Neural cell (in vitro differentiated cells): ENCODE measurements around the gene CCDC191. TPM values are rescaled to one million over a fixed set of nuclear protein-coding genes. Genes with fewer than 3 reads are reported as not detected.

Experiments used
- H2AFZ ChIP-seq: fragments of 200-600, 300-800 bp; sonication (generic), shearing (Covaris generic); 2 replicates; pipeline ENCODE4 v1.6.0; 2014; ENCODE audit warnings: low read depth, mild to moderate bottlenecking, antibody characterized with exemption, low read length, moderate library complexity
- H3F3A ChIP-seq: fragments of 200-600 bp; shearing (Covaris generic); 2 replicates; pipeline ENCODE4 v1.6.1; 2016; ENCODE audit warnings: mild to moderate bottlenecking, moderate library complexity, mixed read lengths, antibody characterized with exemption, low read length; ENCODE audit not compliant: insufficient read depth, poor library complexity, severe bottlenecking
- H3K27ac ChIP-seq: fragments of 200-600, 300-800 bp; sonication (generic), shearing (Covaris generic); 2 replicates; pipeline ENCODE4 v1.5.1; 2014; ENCODE audit warnings: mild to moderate bottlenecking, low read length, moderate library complexity
- H3K27me3 ChIP-seq: fragments of 300-800, 200-600 bp; sonication (generic), shearing (Covaris generic); 2 replicates; pipeline ENCODE4 v1.6.0; 2014; ENCODE audit warnings: mild to moderate bottlenecking, low read depth, low read length, moderate library complexity; ENCODE audit not compliant: insufficient read depth
- H3K36me3 ChIP-seq: fragments of 300-800, 200-600 bp; sonication (generic), shearing (Covaris generic); 2 replicates; pipeline ENCODE4 v1.5.1; 2014; ENCODE audit warnings: mild to moderate bottlenecking, antibody characterized with exemption, low read length, moderate library complexity; ENCODE audit not compliant: insufficient read depth
- H3K4me2 ChIP-seq: fragments of 300-800, 200-600 bp; sonication (generic), shearing (Covaris generic); 2 replicates; pipeline ENCODE4 v1.6.0; 2014; ENCODE audit warnings: mild to moderate bottlenecking, low read length
- H3K4me3 ChIP-seq: fragments of 300-800, 200-600 bp; sonication (generic), shearing (Covaris generic); 2 replicates; pipeline ENCODE4 v1.5.1; 2014; ENCODE audit warnings: mild to moderate bottlenecking, low read length, moderate library complexity
- H3K79me2 ChIP-seq: fragments of 200-600 bp; shearing (Covaris generic); replicated peaks from 2 replicates; pipeline ENCODE4 v1.6.0; 2014; ENCODE audit warnings: mild to moderate bottlenecking, low read length, moderate library complexity; ENCODE audit not compliant: insufficient read depth
- H3K9ac ChIP-seq: fragments of 300-800, 200-600 bp; sonication (generic), shearing (Covaris generic); 2 replicates; pipeline ENCODE4 v1.6.1; 2016; ENCODE audit warnings: mild to moderate bottlenecking, low read length, mixed read lengths
- H3K9me2 ChIP-seq: fragments of 200-600 bp; shearing (Covaris generic); 2 replicates; pipeline ENCODE4 v1.6.1; 2016; ENCODE audit warnings: mild to moderate bottlenecking, low read length, mixed read lengths; ENCODE audit not compliant: insufficient read depth
- H3K9me3 ChIP-seq: fragments of 200-600, 300-800 bp; sonication (generic), shearing (Covaris generic); 2 replicates; pipeline ENCODE4 v1.6.1; 2016; ENCODE audit warnings: mild to moderate bottlenecking, mixed run types, low read length, moderate library complexity, mixed read lengths
- H4K20me1 ChIP-seq: fragments of 200-600 bp; shearing (Covaris generic); 2 replicates; pipeline ENCODE4 v1.6.1; 2016; ENCODE audit warnings: mild to moderate bottlenecking, mixed run types; ENCODE audit not compliant: insufficient read depth
- CTCF ChIP-seq: fragments of 450-650 bp; IDR thresholded peaks from 2 replicates; pipeline ENCODE4 v1.5.1; 2014; ENCODE audit warnings: antibody characterized with exemption, mild to moderate bottlenecking, moderate library complexity; ENCODE audit not compliant: poor library complexity, severe bottlenecking
- EP300 ChIP-seq: fragments of 450-650 bp; conservative IDR thresholded peaks from 2 replicates; pipeline ENCODE4 v1.6.1; 2014; ENCODE audit warnings: antibody characterized with exemption, mild to moderate bottlenecking, moderate library complexity; ENCODE audit not compliant: poor library complexity, severe bottlenecking
- EZH2 ChIP-seq: fragments of 200-600, 300-800 bp; shearing (Covaris generic), sonication (generic); IDR thresholded peaks from 2 replicates; pipeline ENCODE4 v1.6.1; 2014; ENCODE audit warnings: antibody characterized with exemption, low read length, borderline replicate concordance, mild to moderate bottlenecking; ENCODE audit not compliant: insufficient read depth, poor library complexity, severe bottlenecking
- MXI1 ChIP-seq: fragments of 450-650 bp; conservative IDR thresholded peaks from 2 replicates; pipeline ENCODE4 v1.6.1; 2014; ENCODE audit warnings: antibody characterized with exemption, mild to moderate bottlenecking; ENCODE audit not compliant: poor library complexity, severe bottlenecking
- POLR2AphosphoS5 ChIP-seq: IDR thresholded peaks from 2 replicates; pipeline ENCODE4 v1.6.1; 2012
- RAD21 ChIP-seq: fragments of 450-650 bp; conservative IDR thresholded peaks from 2 replicates; pipeline ENCODE4 v1.6.1; 2014; ENCODE audit warnings: antibody characterized with exemption, mild to moderate bottlenecking, moderate library complexity
- REST ChIP-seq: IDR thresholded peaks from 2 replicates; pipeline ENCODE4 v1.6.1; 2012; ENCODE audit warnings: borderline replicate concordance
- SMC3 ChIP-seq: fragments of 450-650 bp; conservative IDR thresholded peaks from 2 replicates; pipeline ENCODE4 v1.6.1; 2014; ENCODE audit warnings: antibody characterized with exemption, mild to moderate bottlenecking, moderate library complexity; ENCODE audit not compliant: poor library complexity
- TAF1 ChIP-seq: IDR thresholded peaks from 2 replicates; pipeline ENCODE4 v1.6.1; 2012; ENCODE audit warnings: low read depth
- polyA plus RNA-seq: library from polyadenylated mRNA; depleted of rRNA; stranded (reverse); fragments of >200 nt; gene quantifications from 2 replicates; pipeline ENCODE4 v1.2.3, GENCODE V29; 2014

The CCDC191 gene
- polyA plus RNA-seq, 1 donor from 2014 or later = 14.9 TPM

DNA sequence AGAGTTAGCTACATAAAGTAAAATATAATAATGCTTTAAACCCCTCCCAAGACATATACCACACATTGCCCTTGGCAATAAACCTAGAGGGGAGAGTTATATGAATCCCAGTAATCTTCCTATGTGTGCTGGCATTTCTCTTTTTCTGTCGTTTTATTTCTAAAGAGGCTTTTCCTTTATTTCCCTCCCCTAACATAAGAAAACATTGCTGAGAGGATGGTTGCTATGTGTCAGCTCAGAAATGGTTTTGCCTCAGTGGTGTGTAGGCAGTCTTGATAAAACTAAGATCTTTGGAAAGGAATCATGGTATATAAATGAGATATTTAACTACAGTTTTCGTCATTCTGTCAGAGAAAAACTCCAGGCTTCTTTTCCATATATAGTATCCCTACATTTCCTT, 30.0 kb downstream of the CCDC191 start:
- Histone ChIP-seq H3K9me3 (no peaks in the 10 kb centered on the region), H3K4me2 (no peak overlapping the region), H3K9me2 (no peaks in the 10 kb centered on the region), H4K20me1 (no peaks in the 10 kb centered on the region), H3K9ac (no peak overlapping the region), H3K27ac (no peak overlapping the region), H3K36me3 (no peaks in the 10 kb centered on the region), H3K79me2 (no peaks in the 10 kb centered on the region), H2AFZ (no peak overlapping the region), H3K4me3 (no peak overlapping the region), H3K27me3 (no peaks in the 10 kb centered on the region), H3F3A (no peaks in the 10 kb centered on the region)
- no peak for TF ChIP-seq REST
- TF ChIP-seq SMC3 = no peak
- no peak for TF ChIP-seq POLR2AphosphoS5
- no peak for TF ChIP-seq RAD21
- TF ChIP-seq CTCF = no peak
- no peak for TF ChIP-seq EP300
- TF ChIP-seq EZH2 = no peak
- TF ChIP-seq MXI1 = no peak
- TF ChIP-seq TAF1 = no peak

DNA sequence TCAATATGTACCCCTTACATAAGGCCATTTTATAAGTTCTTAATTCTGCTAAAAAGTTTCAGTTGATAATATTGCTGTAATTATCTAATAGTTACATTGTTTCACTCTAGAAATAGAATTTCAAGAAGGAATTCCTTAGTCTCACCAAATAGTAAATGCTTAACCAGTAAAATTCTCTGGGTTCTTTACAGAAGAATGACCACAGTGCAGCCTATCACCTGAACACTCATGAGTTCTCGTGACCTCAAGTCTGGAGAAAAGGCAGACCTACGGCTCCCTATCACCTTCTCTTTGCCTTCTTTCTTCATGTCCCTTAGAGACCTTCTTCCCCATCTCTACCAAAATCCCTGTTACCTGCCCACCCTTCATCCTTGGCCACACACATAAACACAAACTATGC, 30.9 kb downstream of the CCDC191 start:
- no peak overlapping the region for H3K9ac ChIP-seq
- no peak overlapping the region for H3K4me2 ChIP-seq
- no peaks in the 10 kb centered on the region for H3K27me3 ChIP-seq
- H3K27ac ChIP-seq = no peak overlapping the region
- H3K9me2 ChIP-seq = no peaks in the 10 kb centered on the region
- no peaks in the 10 kb centered on the region for H3F3A ChIP-seq
- TF ChIP-seq POLR2AphosphoS5 (no peak), MXI1 (no peak), SMC3 (no peak), EZH2 (no peak), EP300 (no peak), TAF1 (no peak), CTCF (no peak), RAD21 (no peak), REST (no peak)
- no peaks in the 10 kb centered on the region for H3K79me2 ChIP-seq
- H3K4me3 ChIP-seq = no peak overlapping the region
- no peaks in the 10 kb centered on the region for H3K36me3 ChIP-seq
- no peak overlapping the region for H2AFZ ChIP-seq
- H4K20me1 ChIP-seq = no peaks in the 10 kb centered on the region
- H3K9me3 ChIP-seq = no peaks in the 10 kb centered on the region
